Left hindlimb (tissue), 1 donor: Measurements from ENCODE around the gene UBXN2A.
"Not testable (repeated sequence)": the region's sequence is repeated elsewhere in the genome, so short reads cannot be mapped to it uniquely, and the experiment has no call there.

Source experiments
- DNase-seq: peaks from one replicate; pipeline ENCODE4 v3.0.0-alpha.2; 2018

The UBXN2A gene

GRCh38 chr2:23943666-23944065, 3.4 kb downstream of the UBXN2A start:
- DNase-seq = no peak

DNA sequence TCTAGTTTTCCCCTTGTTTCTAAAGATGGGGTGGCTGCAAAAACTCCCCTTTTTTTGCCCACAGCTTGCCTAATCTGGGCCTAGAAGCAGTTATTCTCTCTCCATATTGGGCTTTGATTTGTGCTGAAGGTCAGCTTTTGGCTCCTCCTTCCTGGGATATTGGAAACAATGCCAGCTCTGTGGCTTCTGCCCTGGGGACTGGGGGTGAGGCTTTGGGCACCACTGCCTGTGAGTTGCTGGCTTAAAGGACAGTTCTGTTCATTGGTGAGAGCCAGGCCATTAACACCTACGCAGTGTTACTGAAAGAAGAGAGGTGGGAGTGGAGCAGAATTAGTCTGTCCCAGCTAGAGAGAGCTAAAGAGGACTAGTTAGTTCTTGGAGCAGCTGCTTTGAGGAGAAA, 4.3 kb downstream of the UBXN2A start:
- peak; percentile 42 for DNase-seq

GRCh38 chr2:23944976-23945375, 4.7 kb downstream of the UBXN2A start:
- no peak for DNase-seq

DNA sequence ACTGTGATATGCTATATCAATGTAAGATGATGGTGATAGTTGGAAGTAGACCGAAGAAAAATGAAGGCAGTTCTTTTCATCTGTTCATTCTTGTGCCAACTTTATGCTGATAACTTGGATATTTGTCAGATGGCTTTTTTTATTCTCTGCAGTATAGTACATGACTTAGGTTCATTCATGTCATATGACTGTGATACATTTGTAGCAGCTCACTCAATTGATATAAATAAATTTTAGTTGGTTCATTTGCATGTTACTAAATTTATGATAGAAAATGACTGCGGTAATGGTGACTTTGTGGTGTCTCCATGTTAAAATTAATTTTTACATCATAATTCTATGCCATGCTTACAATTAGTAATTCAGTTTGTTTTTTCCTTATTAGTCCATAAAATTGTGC, 7.1 kb downstream of the UBXN2A start:
- DNase-seq = no peak

DNA sequence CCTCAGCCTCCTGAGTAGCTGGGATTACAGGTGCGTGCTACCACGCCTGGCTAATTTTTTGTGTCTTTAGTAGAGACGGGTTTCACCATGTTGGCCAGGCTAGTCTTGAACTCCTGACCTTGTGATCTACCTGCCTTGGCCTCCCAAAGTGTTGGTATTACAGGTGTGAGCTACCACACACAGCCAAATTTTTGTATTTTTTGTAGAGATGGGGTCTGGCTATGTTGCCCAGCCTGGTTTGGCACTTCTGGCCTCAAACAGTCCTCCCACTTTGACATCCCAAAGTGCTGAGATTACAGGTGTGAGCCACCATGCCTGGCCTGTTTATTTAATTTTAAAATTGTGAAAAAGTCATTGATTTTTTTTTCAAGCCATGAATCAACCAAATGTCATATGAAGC, 12.3 kb downstream of the UBXN2A start:
- DNase-seq = not testable (repeated sequence)

GRCh38 chr2:23953625-23954024, 13.4 kb downstream of the UBXN2A start:
- DNase-seq = no peak

DNA sequence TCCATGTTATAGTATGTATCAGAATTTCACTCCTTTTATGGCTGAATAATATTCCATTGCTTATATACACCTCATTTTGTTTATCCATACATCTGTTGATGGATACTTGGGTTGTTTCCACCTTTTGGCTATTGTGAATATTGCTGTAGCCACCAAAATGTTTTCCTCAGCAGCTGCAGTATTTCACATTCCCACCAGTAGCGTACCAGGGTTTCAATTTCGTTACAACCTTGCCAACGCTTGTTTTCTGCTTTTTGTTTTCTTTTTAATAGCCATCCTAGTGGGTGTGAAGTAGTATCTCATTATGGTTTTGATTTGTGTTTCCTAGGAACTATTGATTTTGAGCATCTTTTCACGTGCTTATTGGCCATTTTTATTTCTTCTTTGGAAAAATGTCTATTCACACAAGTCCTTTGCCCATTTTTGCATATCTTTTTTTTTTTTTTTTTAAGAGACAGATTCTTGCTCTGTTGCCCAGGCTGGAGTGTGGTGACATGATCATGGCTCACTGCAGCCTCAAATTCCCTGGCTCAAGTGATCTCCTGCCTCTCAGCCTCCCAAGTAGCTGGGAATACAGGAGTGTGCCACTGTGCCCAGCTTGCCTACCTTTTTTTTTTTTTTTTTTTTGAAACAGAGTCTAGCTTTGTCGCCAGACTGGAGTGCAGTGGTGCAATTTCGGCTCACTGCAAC, 14.2 kb downstream of the UBXN2A start:
- DNase-seq = no peak

DNA sequence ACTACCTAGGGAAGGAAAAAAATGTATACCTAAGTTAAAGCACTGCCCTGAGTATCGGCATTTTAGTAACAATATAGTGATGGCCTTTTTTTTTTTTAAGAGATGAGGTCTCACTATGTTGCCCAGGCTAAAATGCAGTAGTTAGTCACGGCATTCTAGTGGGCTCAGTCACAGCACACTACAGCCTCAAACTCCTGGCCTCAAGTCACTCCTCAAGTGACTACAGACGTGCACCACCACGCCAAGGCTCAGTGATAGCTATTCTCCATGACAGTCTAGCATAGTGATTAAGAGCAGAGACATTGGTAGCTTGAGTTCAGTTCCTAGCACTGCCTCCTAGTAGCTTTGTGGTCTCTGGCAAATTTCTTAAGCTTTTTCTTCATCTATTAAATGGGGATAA, 27.6 kb downstream of the UBXN2A start:
- no peak for DNase-seq

DNA sequence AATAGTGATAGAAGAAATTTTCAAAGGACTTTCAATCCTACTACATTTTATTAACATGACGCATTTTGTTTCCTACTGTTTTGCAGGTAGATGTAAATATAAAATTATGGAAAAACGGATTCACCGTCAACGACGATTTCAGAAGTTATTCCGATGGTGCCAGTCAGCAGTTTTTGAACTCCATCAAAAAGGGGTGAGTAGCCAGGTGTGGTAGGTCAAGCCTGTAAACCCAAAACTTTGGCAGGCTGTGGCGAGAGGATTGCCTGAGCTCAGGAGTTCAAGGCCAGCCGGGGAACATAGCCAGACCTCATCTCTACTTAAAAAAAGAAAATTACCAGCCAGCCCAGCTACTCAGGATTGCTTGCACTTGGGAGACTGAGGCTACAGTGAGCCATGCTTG, 36.6 kb downstream of the UBXN2A start:
- DNase-seq = no peak

GRCh38 chr2:23988371-23988770, 48.1 kb downstream of the UBXN2A start:
- DNase-seq = no peak

GRCh38 chr2:23992931-23993330, 52.7 kb downstream of the UBXN2A start:
- DNase-seq = no peak

- no peak for DNase-seq
Measured at GRCh38 chr2:23993736-23994269, 53.5 kb downstream of the UBXN2A start.

DNA sequence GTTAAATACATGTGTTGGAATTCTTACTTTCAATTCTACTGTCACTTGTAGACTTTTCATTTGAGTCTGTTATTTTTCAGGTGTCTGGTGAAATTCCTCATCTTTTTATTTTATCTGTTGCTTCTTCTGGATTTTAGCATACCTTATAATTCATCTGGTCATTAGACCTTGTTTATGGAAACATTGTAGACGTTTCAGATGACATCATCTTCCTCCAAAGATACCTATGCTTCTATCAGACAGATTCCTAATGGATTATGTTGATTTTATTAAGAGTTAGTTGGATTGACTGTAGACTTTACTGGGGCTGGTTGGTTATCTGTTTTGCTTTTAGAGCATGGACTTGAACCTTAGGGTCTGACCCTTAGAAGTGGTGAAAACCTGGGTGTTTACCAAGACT, 54.3 kb downstream of the UBXN2A start:
- no peak for DNase-seq

DNA sequence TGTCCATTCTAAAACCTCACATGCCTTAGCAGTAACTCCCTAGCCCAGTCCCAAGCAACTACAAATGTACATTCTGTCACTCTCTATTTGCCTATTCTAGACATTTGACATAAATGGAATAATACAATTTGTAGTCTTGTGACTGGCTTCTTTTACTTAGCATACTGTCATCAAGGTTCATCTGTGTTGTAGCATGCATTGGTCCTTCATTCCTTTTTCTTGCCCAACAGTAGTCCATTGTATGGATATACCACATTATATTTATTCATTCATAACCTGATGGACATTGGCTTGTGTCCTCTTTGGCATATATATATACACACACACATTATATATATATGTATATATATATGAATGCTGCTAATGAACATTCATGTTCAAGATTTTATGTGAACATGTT, 67.4 kb downstream of the UBXN2A start:
- no peak for DNase-seq

DNA sequence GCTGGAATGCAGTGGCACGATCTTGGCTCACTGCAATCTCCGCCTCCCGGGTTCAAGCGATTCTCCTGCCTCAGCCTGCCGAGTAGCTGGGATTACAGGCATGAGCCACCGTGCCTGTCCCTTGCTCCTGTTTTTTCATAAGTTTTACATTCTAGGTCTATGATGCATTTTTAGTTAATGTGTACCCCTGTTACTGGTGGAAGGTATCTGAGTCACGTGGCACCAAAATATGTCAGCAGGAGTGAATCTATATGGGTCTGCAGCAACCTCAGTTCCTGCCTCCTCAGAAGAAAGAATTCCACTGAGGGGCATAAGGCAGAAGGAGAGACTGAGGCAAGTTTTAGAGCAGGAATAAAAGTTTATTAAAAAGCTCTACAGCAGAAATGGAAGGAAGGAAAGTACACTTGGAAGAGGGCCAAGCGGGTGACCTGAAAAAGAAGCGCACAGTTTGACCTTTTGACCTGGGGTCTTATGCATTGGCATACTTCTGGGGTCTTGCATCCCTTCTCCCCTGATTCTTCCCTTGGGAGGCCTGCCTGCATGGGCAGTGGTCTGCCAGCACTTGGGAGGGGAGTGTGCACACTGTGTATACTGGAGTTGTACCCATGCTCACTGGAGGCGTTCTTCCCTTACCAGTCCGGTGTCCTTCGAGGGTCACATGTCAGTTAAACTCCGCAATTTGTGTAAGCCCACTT, 68.6 kb downstream of the UBXN2A start:
- DNase-seq = no peak

DNA sequence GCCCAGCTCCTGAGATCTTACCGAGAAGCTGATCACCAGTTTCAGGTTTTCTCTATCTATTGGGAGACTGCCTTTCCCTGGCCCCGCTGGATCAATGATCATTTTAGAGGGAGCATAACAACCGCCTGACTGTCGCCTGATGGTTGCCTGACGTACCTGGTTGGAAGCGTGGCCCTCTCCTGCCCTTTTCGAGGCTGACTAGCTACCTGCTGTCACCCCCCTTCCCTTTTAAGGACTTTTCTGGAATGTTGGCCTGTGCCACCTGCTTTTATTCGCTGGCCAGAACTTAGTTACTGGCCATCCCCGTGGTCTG, 69.1 kb downstream of the UBXN2A start:
- DNase-seq = no peak

DNA sequence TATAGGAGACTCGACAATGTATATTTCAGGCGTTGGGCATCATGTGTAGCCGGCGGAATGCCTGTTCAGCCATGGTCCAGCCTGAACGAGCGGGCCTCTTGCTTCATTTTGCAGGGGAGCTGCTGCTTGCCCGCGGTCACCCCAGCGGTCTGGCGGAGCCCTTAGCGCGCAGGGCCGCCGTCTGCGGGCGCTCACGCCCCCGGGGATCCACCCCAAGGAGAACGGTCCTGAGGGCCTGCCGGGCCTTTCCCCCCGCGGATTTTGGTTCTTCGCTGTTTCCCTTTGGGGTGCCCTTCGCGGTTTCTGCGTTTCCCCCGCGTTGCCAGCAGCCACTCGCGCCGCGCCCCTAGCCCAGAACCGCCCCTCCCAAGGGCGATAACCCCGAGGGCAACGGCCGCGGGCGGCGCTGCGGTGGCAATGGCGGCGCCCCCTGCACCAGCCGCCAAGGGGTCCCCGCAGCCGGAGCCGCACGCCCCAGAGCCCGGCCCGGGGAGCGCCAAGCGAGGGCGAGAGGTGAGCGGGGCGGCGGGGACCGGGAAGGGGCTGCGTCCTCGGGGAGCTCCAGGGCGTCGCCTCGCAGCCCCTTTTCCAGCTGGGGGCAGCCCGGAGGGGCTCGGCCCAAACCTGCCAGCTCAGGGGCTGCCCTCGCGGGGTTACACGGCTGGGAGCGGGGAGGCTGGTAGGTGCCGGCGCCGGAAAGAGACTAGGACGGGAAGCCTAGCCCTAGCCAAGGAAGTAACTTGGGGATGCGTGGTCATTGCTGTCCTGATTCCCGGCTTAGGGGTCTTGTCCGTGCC, 69.6 kb downstream of the UBXN2A start, which contains the start of gene MFSD2B:
Gene MFSD2B, plus strand, starts transcription at position 406 of the 797 bp plus-strand sequence. Its CDS starts 12 bp downstream, at position 418.
- peak; percentile 31 for DNase-seq

- peak; percentile 29 for DNase-seq
Measured at GRCh38 chr2:24010477-24011249, 70.4 kb downstream of the UBXN2A start.

- no peak for DNase-seq
Measured at GRCh38 chr2:24011250-24012104, 71.2 kb downstream of the UBXN2A start.

DNA sequence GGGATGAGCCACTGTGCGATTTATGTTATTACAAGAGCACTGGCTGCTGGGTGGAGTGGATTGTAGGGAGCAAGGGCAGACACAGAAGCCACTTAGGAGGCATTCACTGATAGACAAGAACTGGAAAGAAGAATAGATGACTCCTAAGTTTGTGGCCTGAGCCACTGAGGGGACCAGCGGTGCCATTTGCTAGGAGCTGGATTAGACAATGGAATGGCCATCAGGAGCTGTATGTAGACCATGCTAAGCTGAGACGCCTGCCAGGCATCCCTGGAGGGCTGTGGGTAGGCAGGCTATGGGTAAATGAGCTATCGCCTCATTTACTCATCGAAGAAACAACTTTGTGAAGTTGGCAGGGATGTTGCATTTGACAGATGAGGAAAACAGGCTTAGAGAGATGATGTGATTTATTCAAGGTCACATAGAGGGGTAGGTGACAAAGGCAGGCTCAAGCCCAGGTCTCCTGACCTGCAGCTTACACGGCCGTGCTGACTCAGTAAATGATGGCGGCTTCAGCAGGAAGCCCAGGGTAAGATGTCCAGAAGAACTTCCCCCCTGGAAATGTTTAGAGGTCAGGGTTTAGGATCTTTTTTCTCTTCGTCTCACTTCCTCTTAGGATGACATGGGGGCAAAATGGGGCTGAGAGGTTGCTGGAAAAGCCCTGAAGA, 72.4 kb downstream of the UBXN2A start:
- no peak for DNase-seq

GRCh38 chr2:24014902-24015301, 74.6 kb downstream of the UBXN2A start:
- not testable (repeated sequence) for DNase-seq
